ENCODE results near the gene CPNE9. TPM values are rescaled to one million over a fixed set of nuclear protein-coding genes. Genes with fewer than 3 reads are reported as not detected.

CPNE9 gene
- total RNA-seq, 1 experiment from 2014 or later, result 3.5 TPM

DNA sequence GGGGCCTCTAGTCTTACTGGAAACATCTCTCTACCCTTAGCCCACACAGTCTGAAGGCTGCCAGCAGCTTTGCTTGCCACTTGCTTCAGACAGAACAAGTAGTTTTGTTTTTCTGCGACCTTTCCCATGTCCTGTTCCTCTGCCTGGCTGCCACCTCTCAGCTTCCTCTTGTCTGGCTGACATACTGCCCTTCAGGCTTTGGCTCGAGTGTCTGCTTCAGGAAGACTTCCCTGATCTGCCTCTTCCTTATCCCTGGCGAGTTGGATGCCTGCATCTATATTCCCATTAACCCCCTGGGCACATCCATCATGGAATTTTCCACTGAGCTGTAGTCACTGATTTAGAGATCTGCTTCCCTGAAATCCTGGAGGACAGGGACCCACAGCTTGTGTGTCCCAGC, 25.1 kb upstream of the CPNE9 start:
- no peak overlapping the region for H3T11ph ChIP-seq (ENCODE audit: low read length)
- H3K18ac ChIP-seq (ENCODE audit: insufficient read length, low read depth, low read length), result no peak overlapping the region
- H3K27ac ChIP-seq (ENCODE audit: insufficient read length, low read depth, low read length), result no peak overlapping the region
- H3K4me2 ChIP-seq (ENCODE audit: insufficient read depth, insufficient read length, low read length), result no peak overlapping the region
- no peaks in the 10 kb centered on the region for H3K4me1 Mint-ChIP-seq
- H3K56ac ChIP-seq (ENCODE audit: insufficient read length, low read depth, low read length), result no peak overlapping the region
- H3K4me3 Mint-ChIP-seq, result no peak overlapping the region
- H2AK5ac ChIP-seq (ENCODE audit: insufficient read length, low read length), result no peak overlapping the region
- H2AFZ ChIP-seq (ENCODE audit: low read length), result no peak overlapping the region
- peaks cover 4 to 73% (median 37%) of the 10 kb centered on the region in 3 experiments; a peak in 6 of 7 replicates for H3K36me3 Mint-ChIP-seq (ENCODE audit: insufficient read depth in 1 of 3, low read depth in 3 of 3)
- no peaks in the 10 kb centered on the region for H3K9me3 Mint-ChIP-seq
- no peak overlapping the region for H3K23ac ChIP-seq (ENCODE audit: insufficient read length, low read depth, low read length)
- H4K8ac ChIP-seq (replicated peaks; ENCODE audit: insufficient read length, low read depth, low read length), result no peak overlapping the region
- no peak overlapping the region for H3K9ac ChIP-seq (ENCODE audit: extremely low read depth, insufficient read length, low read length)
- no peak overlapping the region; a peak in 1 of 7 replicates for H3K27ac Mint-ChIP-seq
- H3K14ac ChIP-seq (ENCODE audit: insufficient read depth, low read length), result no peak overlapping the region
- H3K27me3 ChIP-seq (ENCODE audit: insufficient read depth, low read length), result no peaks in the 10 kb centered on the region
- no peaks in the 10 kb centered on the region for H3K27me3 Mint-ChIP-seq (ENCODE audit: low read depth)
- H3K79me2 ChIP-seq (ENCODE audit: insufficient read depth, low read length), result no peaks in the 10 kb centered on the region
- H2BK12ac ChIP-seq (ENCODE audit: insufficient read length, low read depth, low read length), result no peak overlapping the region
- H4K20me1 ChIP-seq (ENCODE audit: control insufficient read depth, insufficient read depth, insufficient read length), result no peaks in the 10 kb centered on the region
- H2BK15ac ChIP-seq (ENCODE audit: low read depth, low read length), result no peak overlapping the region
- H3K79me1 ChIP-seq (ENCODE audit: insufficient read depth, low read depth, low read length, poor library complexity, severe bottlenecking), result no peaks in the 10 kb centered on the region
- no peaks in the 10 kb centered on the region for H3K9me3 ChIP-seq (ENCODE audit: control insufficient read depth, low read depth, low read length)
- WGBS (ENCODE audit: extremely low coverage, insufficient read length, low lambda C conversion rate), result no CpG with 5 or more reads among the region's 3 CpGs
- H2BK120ac ChIP-seq (ENCODE audit: low read depth, low read length, poor library complexity, severe bottlenecking), result no peak overlapping the region
- no peak for DNase-seq
- H4K5ac ChIP-seq (ENCODE audit: insufficient read length, low read depth, low read length), result no peak overlapping the region
- no peak overlapping the region for H4K91ac ChIP-seq (ENCODE audit: insufficient read length, low read depth, low read length)
- H2BK5ac ChIP-seq (ENCODE audit: insufficient read length, low read length), result no peak overlapping the region
- H3K23me2 ChIP-seq (ENCODE audit: insufficient read length, low read depth, low read length, poor library complexity, severe bottlenecking), result no peaks in the 10 kb centered on the region
- no peak overlapping the region for H3K4ac ChIP-seq (ENCODE audit: low read depth, low read length)
- TF ChIP-seq, protein P1, sequence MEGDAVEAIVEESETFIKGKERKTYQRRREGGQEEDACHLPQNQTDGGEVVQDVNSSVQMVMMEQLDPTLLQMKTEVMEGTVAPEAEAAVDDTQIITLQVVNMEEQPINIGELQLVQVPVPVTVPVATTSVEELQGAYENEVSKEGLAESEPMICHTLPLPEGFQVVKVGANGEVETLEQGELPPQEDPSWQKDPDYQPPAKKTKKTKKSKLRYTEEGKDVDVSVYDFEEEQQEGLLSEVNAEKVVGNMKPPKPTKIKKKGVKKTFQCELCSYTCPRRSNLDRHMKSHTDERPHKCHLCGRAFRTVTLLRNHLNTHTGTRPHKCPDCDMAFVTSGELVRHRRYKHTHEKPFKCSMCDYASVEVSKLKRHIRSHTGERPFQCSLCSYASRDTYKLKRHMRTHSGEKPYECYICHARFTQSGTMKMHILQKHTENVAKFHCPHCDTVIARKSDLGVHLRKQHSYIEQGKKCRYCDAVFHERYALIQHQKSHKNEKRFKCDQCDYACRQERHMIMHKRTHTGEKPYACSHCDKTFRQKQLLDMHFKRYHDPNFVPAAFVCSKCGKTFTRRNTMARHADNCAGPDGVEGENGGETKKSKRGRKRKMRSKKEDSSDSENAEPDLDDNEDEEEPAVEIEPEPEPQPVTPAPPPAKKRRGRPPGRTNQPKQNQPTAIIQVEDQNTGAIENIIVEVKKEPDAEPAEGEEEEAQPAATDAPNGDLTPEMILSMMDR (conservative IDR thresholded peaks at IDR 0.05), result no peak
- no peaks in the 10 kb centered on the region for H3K4me1 ChIP-seq (ENCODE audit: insufficient read depth, low read length)
- no peak overlapping the region for H2BK20ac ChIP-seq (ENCODE audit: low read depth, low read length, poor library complexity, severe bottlenecking)

Measured in H9 (cell line).